Measurements from ENCODE around the gene DCAF15.

GRCh38 chr19:13954185-13954584 is 1.9 kb downstream of the DCAF15 start:
- TF ChIP-seq CTCF (IDR thresholded peaks at IDR 0.05 in 4 of 5, conservative IDR thresholded peaks at IDR 0.05 in 1 of 5), result no peak
- TF ChIP-seq POLR2A (IDR thresholded peaks at IDR 0.05), result no peak
